ENCODE data around the gene LHX6.

The LHX6 gene

GRCh38 chr9:122213102-122213588 lies 15.6 kb downstream of the LHX6 start:
- DNase-seq (ENCODE audit: extremely low read depth, insufficient read length): no peak
- Histone ChIP-seq H3K27me3 (replicated peaks; ENCODE audit: control insufficient read depth, insufficient read depth, low read length) (peaks cover 1% of the 10 kb centered on the region), H3K4me3 (replicated peaks; ENCODE audit: low read depth, low read length) (no peak overlapping the region), H3K36me3 (ENCODE audit: control insufficient read depth, insufficient read depth, low read length) (no peaks in the 10 kb centered on the region)
- no peak for TF ChIP-seq CTCF (IDR thresholded peaks at IDR 0.05; ENCODE audit: insufficient read depth, low read length, poor library complexity, severe bottlenecking)

DNA sequence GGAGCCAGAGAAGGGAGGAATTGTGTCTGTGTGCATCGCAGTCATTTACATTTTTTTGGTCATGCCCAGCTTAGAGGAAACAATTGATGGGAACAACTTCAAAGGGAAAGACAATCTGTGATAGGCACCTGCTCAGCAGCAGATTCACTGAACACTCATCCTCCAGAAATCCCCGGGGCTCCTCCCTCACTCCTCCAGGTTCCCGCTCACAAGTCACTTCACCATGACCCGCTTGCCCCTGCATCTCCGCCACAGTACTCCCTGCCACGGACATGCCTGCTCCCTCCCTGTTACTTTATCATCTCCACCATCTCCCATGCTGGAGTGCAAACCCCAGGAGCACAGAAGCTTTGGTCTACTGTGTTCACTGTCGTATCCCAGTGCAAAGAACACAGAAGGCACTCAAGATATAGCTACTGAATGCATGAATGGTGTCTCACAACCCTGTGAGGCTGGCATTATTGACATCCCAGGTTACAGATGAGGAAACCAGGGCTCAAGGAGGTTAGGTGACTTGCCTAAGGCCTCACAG lies 16.2 kb downstream of the LHX6 start:
- Histone ChIP-seq H3K27me3 (replicated peaks; ENCODE audit: control insufficient read depth, insufficient read depth, low read length) (peaks cover 1% of the 10 kb centered on the region), H3K36me3 (ENCODE audit: control insufficient read depth, insufficient read depth, low read length) (no peaks in the 10 kb centered on the region), H3K4me3 (replicated peaks; ENCODE audit: low read depth, low read length) (no peak overlapping the region)
- no peak for TF ChIP-seq CTCF (IDR thresholded peaks at IDR 0.05; ENCODE audit: insufficient read depth, low read length, poor library complexity, severe bottlenecking)
- DNase-seq (ENCODE audit: extremely low read depth, insufficient read length): no peak

GRCh38 chr9:122209451-122209850 lies 19.3 kb downstream of the LHX6 start:
- TF ChIP-seq CTCF (IDR thresholded peaks at IDR 0.05; ENCODE audit: insufficient read depth, low read length, poor library complexity, severe bottlenecking): no peak

GRCh38 chr9:122207096-122207495 lies 21.7 kb downstream of the LHX6 start:
- DNase-seq (ENCODE audit: extremely low read depth, insufficient read length): no peak
- TF ChIP-seq CTCF (IDR thresholded peaks at IDR 0.05; ENCODE audit: insufficient read depth, low read length, poor library complexity, severe bottlenecking): no peak
- Histone ChIP-seq H3K36me3 (ENCODE audit: control insufficient read depth, insufficient read depth, low read length) (no peaks in the 10 kb centered on the region), H3K4me3 (replicated peaks; ENCODE audit: low read depth, low read length) (no peak overlapping the region), H3K27me3 (replicated peaks; ENCODE audit: control insufficient read depth, insufficient read depth, low read length) (no peaks in the 10 kb centered on the region; the same call in none of the 2 replicates)

More at GRCh38 chr9:122209451-122209850, 19.3 kb downstream of the LHX6 start:
- no peak for DNase-seq (ENCODE audit: extremely low read depth, insufficient read length)
- Histone ChIP-seq H3K27me3 (replicated peaks; ENCODE audit: control insufficient read depth, insufficient read depth, low read length) (no peaks in the 10 kb centered on the region; the same call in none of the 2 replicates), H3K4me3 (replicated peaks; ENCODE audit: low read depth, low read length) (no peak overlapping the region), H3K36me3 (ENCODE audit: control insufficient read depth, insufficient read depth, low read length) (no peaks in the 10 kb centered on the region)

DNA sequence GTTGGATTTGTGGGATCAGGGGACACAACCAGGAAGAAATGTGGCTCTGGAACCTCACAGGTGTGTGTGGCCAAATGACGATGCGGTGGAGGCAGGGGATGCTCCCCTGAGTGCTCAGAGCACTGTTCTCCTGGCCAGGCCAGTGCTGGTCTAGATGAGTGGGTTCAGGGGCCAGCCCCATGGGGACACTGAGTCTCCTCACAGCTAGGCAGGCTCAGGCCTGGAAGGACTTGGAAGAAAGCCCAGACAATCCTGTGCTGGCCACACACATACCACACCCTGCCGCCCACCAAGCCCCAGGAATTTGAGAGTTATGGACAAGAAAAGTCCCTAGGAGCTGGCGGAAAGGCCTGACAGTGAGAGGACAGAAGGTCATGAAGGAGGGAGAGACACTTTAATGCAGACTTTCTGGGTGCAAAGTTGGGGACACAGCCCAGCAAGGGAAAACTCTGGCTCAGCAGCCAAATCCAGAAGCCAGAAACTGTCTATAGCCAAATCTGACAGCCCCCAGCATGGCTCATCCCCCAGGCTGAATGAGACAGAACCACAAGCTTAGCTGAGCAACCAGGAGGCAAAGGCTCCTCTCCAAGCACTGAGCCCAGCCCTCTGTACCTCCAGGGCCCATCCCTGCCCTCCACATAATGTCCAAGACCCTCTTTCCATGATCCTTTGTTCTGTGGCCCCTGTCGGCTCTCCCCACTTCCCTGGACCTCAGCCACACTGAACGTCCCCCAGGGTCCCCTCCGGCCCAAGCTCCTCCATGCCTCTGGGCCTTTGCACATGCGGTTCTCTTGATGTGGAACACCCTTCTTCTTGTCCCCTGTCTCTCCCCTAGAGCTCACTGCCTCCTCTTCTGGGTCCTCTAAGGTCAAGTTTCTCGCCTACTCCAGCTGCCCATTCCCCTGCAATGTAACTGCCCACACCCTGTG lies 22.4 kb downstream of the LHX6 start:
- no peak for TF ChIP-seq CTCF (IDR thresholded peaks at IDR 0.05; ENCODE audit: insufficient read depth, low read length, poor library complexity, severe bottlenecking)
- no peak overlapping the region for H3K4me3 ChIP-seq (replicated peaks; ENCODE audit: low read depth, low read length)
- H3K27me3 ChIP-seq (replicated peaks; ENCODE audit: control insufficient read depth, insufficient read depth, low read length): no peaks in the 10 kb centered on the region; the same call in none of the 2 replicates
- no peaks in the 10 kb centered on the region for H3K36me3 ChIP-seq (ENCODE audit: control insufficient read depth, insufficient read depth, low read length)
- DNase-seq (ENCODE audit: extremely low read depth, insufficient read length): no peak

All from GM06990 (cell line).